H1 (cell line): ENCODE results near the gene COX5B. TPM values are rescaled to one million over a fixed set of nuclear protein-coding genes. Genes with fewer than 3 reads are reported as not detected.

Source experiments
- CTCF ChIA-PET: fragments of 300-600 bp; sonication (Branson Sonifier 250); formaldehyde crosslinking; loops from one replicate; lab custom pipeline; 2021; ENCODE audit not compliant: partially characterized antibody; lab: Charles Lee
- POLR2A ChIA-PET: fragments of 300-600 bp; sonication (Branson Sonifier 250); formaldehyde crosslinking; loops from one replicate; lab custom pipeline; 2021; ENCODE audit warnings: inconsistent platforms; ENCODE audit not compliant: partially characterized antibody; lab: Charles Lee
- DNase-seq, 2 experiments: peaks; one replicate each; pipeline versions ENCODE4 v3.0.0 to v3.0.0-alpha.2; 2010 to 2022; ENCODE audit warnings: low spot score in 2 of 2, low read depth in 1 of 2, mixed read lengths in 1 of 2
- FAIRE-seq: peaks from 2 replicates; lab custom pipeline; 2011; peaks lifted over from hg19 to GRCh38; lab: Jason Lieb, UNC
- H2AFZ ChIP-seq: 2 replicates; pipeline ENCODE4 v1.8.1; 2012; ENCODE audit warnings: low read length, inconsistent platforms
- H2AK5ac ChIP-seq: 2 replicates; pipeline ENCODE4 v1.6.1; 2013; ENCODE audit warnings: low read depth, low read length
- H2BK120ac ChIP-seq: replicated peaks from 2 replicates; pipeline ENCODE3; 2013; ENCODE audit warnings: low read depth, low read length, inconsistent platforms
- H2BK12ac ChIP-seq: 2 replicates; pipeline ENCODE4 v1.6.1; 2013; ENCODE audit warnings: low read depth, low read length
- H2BK15ac ChIP-seq: 2 replicates; pipeline ENCODE4 v1.6.1; 2013; ENCODE audit warnings: low read length
- H2BK20ac ChIP-seq: 2 replicates; pipeline ENCODE4 v1.6.1; 2013; ENCODE audit warnings: low read length
- H2BK5ac ChIP-seq: 2 replicates; pipeline ENCODE4 v1.6.1; 2013; ENCODE audit warnings: low read depth, low read length
- H3K14ac ChIP-seq: 2 replicates; pipeline ENCODE4 v1.6.1; 2013; ENCODE audit warnings: inconsistent platforms; ENCODE audit not compliant: insufficient read length
- H3K18ac ChIP-seq: 2 replicates; pipeline ENCODE4 v1.6.1; 2013; ENCODE audit warnings: low read length; ENCODE audit errors: extremely low read depth
- H3K23ac ChIP-seq: 2 replicates; pipeline ENCODE4 v1.6.1; 2013; ENCODE audit warnings: inconsistent platforms; ENCODE audit not compliant: insufficient read length
- H3K23me2 ChIP-seq: 2 replicates; pipeline ENCODE4 v1.6.1; 2013; ENCODE audit warnings: low read depth, low read length
- H3K27ac ChIP-seq: 2 replicates; pipeline ENCODE4 v1.6.1; 2011; ENCODE audit warnings: low read depth, low read length, inconsistent platforms
- H3K27me3 ChIP-seq, 4 experiments: replicated peaks in 1 of 4; 1 replicate in 1 of 4; 2 replicates in 3 of 4; pipeline versions ENCODE4 v1.6.1 to v1.8.1; 2011 to 2013; ENCODE audit warnings: low read length in 3 of 4, mild to moderate bottlenecking in 3 of 4, inconsistent platforms in 2 of 4, mixed read lengths in 2 of 4, moderate library complexity in 1 of 4; ENCODE audit not compliant: control insufficient read depth in 3 of 4, insufficient read depth in 3 of 4; ENCODE audit errors: extremely low read depth in 1 of 4
- H3K36me3 ChIP-seq, 4 experiments: 2 replicates each; pipeline versions ENCODE4 v1.6.1 to v1.8.1; 2011 to 2013; ENCODE audit warnings: mild to moderate bottlenecking in 4 of 4, low read length in 3 of 4, moderate library complexity in 2 of 4, control low read depth in 1 of 4, inconsistent platforms in 1 of 4; ENCODE audit not compliant: insufficient read depth in 4 of 4, control insufficient read depth in 2 of 4
- H3K4ac ChIP-seq: replicated peaks from 2 replicates; pipeline ENCODE3; 2013; ENCODE audit warnings: low read length, low read depth, mixed read lengths, inconsistent platforms; ENCODE audit not compliant: insufficient read length
- H3K4me1 ChIP-seq, 4 experiments: replicated peaks in 1 of 4; 1 replicate in 1 of 4; 2 replicates in 3 of 4; pipeline versions ENCODE4 v1.6.1 to v1.8.1; 2011 to 2013; ENCODE audit warnings: low read length in 3 of 4, inconsistent platforms in 2 of 4, mixed read lengths in 1 of 4; ENCODE audit not compliant: insufficient read depth in 4 of 4, control insufficient read depth in 3 of 4
- H3K4me2 ChIP-seq, 2 experiments: 2 replicates each; pipeline versions ENCODE4 v1.6.1 to v1.8.1; 2011 to 2013; ENCODE audit warnings: low read depth in 2 of 2, low read length in 2 of 2, control low read depth in 1 of 2, inconsistent platforms in 1 of 2, mild to moderate bottlenecking in 1 of 2; ENCODE audit not compliant: insufficient read depth in 1 of 2
- H3K4me3 ChIP-seq, 4 experiments: fragments of 200-600, 300-600 bp in 1 of 4; sonication (generic), shearing (Covaris generic), sonication (Bioruptor Twin) in 1 of 4; 2 replicates each; pipeline versions ENCODE4 v1.5.1 to v1.8.1; 2011 to 2016; ENCODE audit warnings: low read length in 4 of 4, low read depth in 3 of 4, control low read depth in 2 of 4, inconsistent platforms in 2 of 4, mild to moderate bottlenecking in 2 of 4, mixed read lengths in 1 of 4, moderate library complexity in 1 of 4; ENCODE audit not compliant: insufficient read depth in 2 of 4; ENCODE audit errors: extremely low read depth in 1 of 4
- H3K56ac ChIP-seq: replicated peaks from 2 replicates; pipeline ENCODE3; 2013; ENCODE audit warnings: low read depth, mild to moderate bottlenecking, mixed read lengths, low read length, inconsistent platforms; ENCODE audit not compliant: insufficient read length
- H3K79me1 ChIP-seq: 2 replicates; pipeline ENCODE4 v1.6.1; 2013; ENCODE audit warnings: low read depth, low read length, control low read depth
- H3K79me2 ChIP-seq, 2 experiments: 2 replicates each; pipeline versions ENCODE4 v1.6.1 to v1.8.1; 2012 to 2013; ENCODE audit warnings: low read length in 2 of 2, mild to moderate bottlenecking in 2 of 2, inconsistent platforms in 1 of 2; ENCODE audit not compliant: insufficient read depth in 2 of 2, control insufficient read depth in 1 of 2
- H3K9ac ChIP-seq, 4 experiments: replicated peaks in 1 of 4; 1 replicate in 1 of 4; 2 replicates in 3 of 4; pipeline versions ENCODE4 v1.6.1 to v1.8.1; 2011 to 2013; ENCODE audit warnings: low read depth in 3 of 4, low read length in 3 of 4, control low read depth in 2 of 4, mild to moderate bottlenecking in 2 of 4, moderate library complexity in 2 of 4, inconsistent platforms in 1 of 4; ENCODE audit errors: extremely low read depth in 1 of 4
- H3K9me3 ChIP-seq, 2 experiments: 2 replicates each; pipeline versions ENCODE4 v1.6.1 to v1.8.1; 2012 to 2013; ENCODE audit warnings: mild to moderate bottlenecking in 2 of 2, moderate library complexity in 2 of 2, control low read depth in 1 of 2, inconsistent platforms in 1 of 2, low read depth in 1 of 2, low read length in 1 of 2, mixed read lengths in 1 of 2; ENCODE audit not compliant: insufficient read depth in 2 of 2
- H4K20me1 ChIP-seq, 2 experiments: replicated peaks in 1 of 2; 2 replicates each; pipeline versions ENCODE3 to v1.8.1; 2011 to 2013; ENCODE audit warnings: inconsistent platforms in 2 of 2, low read length in 2 of 2, mild to moderate bottlenecking in 1 of 2; ENCODE audit not compliant: insufficient read depth in 2 of 2, control insufficient read depth in 1 of 2
- H4K5ac ChIP-seq: 2 replicates; pipeline ENCODE4 v1.6.1; 2013; ENCODE audit warnings: low read length, low read depth, mixed read lengths, inconsistent platforms; ENCODE audit not compliant: insufficient read length
- H4K8ac ChIP-seq: 2 replicates; pipeline ENCODE4 v1.8.0; 2013; ENCODE audit warnings: mild to moderate bottlenecking, moderate library complexity, low read length, inconsistent platforms; ENCODE audit not compliant: insufficient read depth; ENCODE audit errors: extremely low read depth
- H4K91ac ChIP-seq: replicated peaks from 2 replicates; pipeline ENCODE3; 2013; ENCODE audit warnings: low read length, mixed read lengths, inconsistent platforms; ENCODE audit not compliant: insufficient read length
- ASH2L ChIP-seq: fragments of 200-600, 300-600 bp; sonication (generic); IDR thresholded peaks from one replicate; pipeline ENCODE4 v1.7.1; 2017; ENCODE audit warnings: low read length
- BCL11A ChIP-seq, 2 experiments: IDR thresholded peaks; one replicate each; pipeline ENCODE4 v1.6.1; 2011; ENCODE audit warnings: low read depth in 2 of 2, low read length in 2 of 2, mild to moderate bottlenecking in 2 of 2
- CBX5 ChIP-seq: fragments of 300-800, 300-1000 bp; sonication (generic); IDR thresholded peaks from 2 replicates; pipeline ENCODE4 v1.7.1; 2016; ENCODE audit warnings: antibody characterized with exemption, low read length, low read depth
- CHD1 ChIP-seq: IDR thresholded peaks from 2 replicates; pipeline ENCODE4 v1.6.1; 2012; ENCODE audit warnings: low read depth, low read length, improper control_type of control experiment
- GTF2F1 ChIP-seq: IDR thresholded peaks from 2 replicates; pipeline ENCODE4 v1.6.1; 2012; ENCODE audit warnings: low read depth, low read length, improper control_type of control experiment, borderline replicate concordance
- KDM5A ChIP-seq: fragments of 200-600 bp; IDR thresholded peaks from 2 replicates; pipeline ENCODE4 v1.7.1; 2012; ENCODE audit warnings: mild to moderate bottlenecking, low read length, inconsistent platforms, mixed read lengths
- MAX ChIP-seq: IDR thresholded peaks from 2 replicates; pipeline ENCODE4 v1.6.1; 2012; ENCODE audit warnings: inconsistent platforms
- POLR2AphosphoS5 ChIP-seq: IDR thresholded peaks from 2 replicates; pipeline ENCODE4 v1.6.1; 2011; ENCODE audit warnings: low read depth, low read length
- RXRA ChIP-seq: IDR thresholded peaks from 2 replicates; pipeline ENCODE4 v1.6.1; 2011; ENCODE audit warnings: low read depth, mild to moderate bottlenecking, low read length, moderate library complexity; ENCODE audit not compliant: insufficient read depth
- SP1 ChIP-seq: IDR thresholded peaks from 2 replicates; pipeline ENCODE4 v1.6.1; 2011; ENCODE audit warnings: low read depth, low read length
- SP2 ChIP-seq: IDR thresholded peaks from 2 replicates; pipeline ENCODE4 v1.6.1; 2012; ENCODE audit warnings: mild to moderate bottlenecking, low read length, inconsistent platforms
- TAF7 ChIP-seq: optimal IDR thresholded peaks from 2 replicates; pipeline ENCODE3; 2011; ENCODE audit warnings: low read depth, mild to moderate bottlenecking, inconsistent platforms, low read length, moderate library complexity, borderline replicate concordance
- TCF12 ChIP-seq: IDR thresholded peaks from 2 replicates; pipeline ENCODE4 v1.6.1; 2011; ENCODE audit warnings: low read depth, mild to moderate bottlenecking, low read length
- WGBS, 2 experiments: shearing (Covaris generic) in 1 of 2; methylation state at CpG; one replicate each; pipeline versions ENCODE4 v1.1.6 to v1.1.7; 2013 to 2015; ENCODE audit warnings: low lambda C conversion rate in 2 of 2, mixed read lengths in 2 of 2, inconsistent platforms in 1 of 2, low coverage in 1 of 2, missing lambda C conversion rate in 1 of 2; ENCODE audit not compliant: insufficient replicate concordance in 2 of 2, insufficient coverage in 1 of 2, insufficient read length in 1 of 2; ENCODE audit errors: extremely low coverage in 1 of 2, missing lambda C conversion rate in 1 of 2; 5-methylcytosine and 5-hydroxymethylcytosine counted together
- polyA plus RNA-seq, 7 experiments: library from polyadenylated mRNA; depleted of rRNA in 3 of 7; stranded (reverse) in 5 of 7; unstranded in 2 of 7; fragments of >200 nt in 5 of 7; fragments of 200-250 nt in 2 of 7; gene quantifications; 1 replicate in 5 of 7; 2 replicates in 1 of 7; 4 replicates in 1 of 7; pipeline versions ENCODE4 v1.2.1 to v1.2.3, GENCODE V29; 2011 to 2013; ENCODE audit warnings: missing spikeins in 2 of 7, mixed read lengths in 2 of 7
- total RNA-seq: library from RNA; stranded (reverse); fragmentation: NEBNext Ultra II Directional; extraction: Animal tissue kit (Norgen Biotek cat#: 25700); gene quantifications from 2 replicates; pipeline ENCODE4 v1.2.1, GENCODE V29; 2021
- TF ChIP-seq, protein P1 (sequence below): IDR thresholded peaks from 2 replicates; pipeline ENCODE4 v1.6.1; 2011; ENCODE audit warnings: low read depth, mild to moderate bottlenecking, low read length; ENCODE audit not compliant: insufficient read depth

The COX5B gene
- total and polyA plus RNA-seq, 2 of the 8 experiments (the other 6 are each of a cell fraction or from before 2014, with no cell fraction given) = 233 to 468 TPM

- H3K9me3 ChIP-seq = 0 out of 4 replicates have a peak, but pooled peaks cover 0 to 2% of the 10 kb centered on the region in 2 experiments
- no peak overlapping the region for H2BK12ac ChIP-seq
- H3K27ac ChIP-seq = no peak overlapping the region
- no peak overlapping the region for H3K56ac ChIP-seq
- H3K36me3 ChIP-seq = peaks cover 3 to 24% (median 7%) of the 10 kb centered on the region in 4 experiments; a peak in 5 of 8 replicates
- H4K8ac ChIP-seq = no peak overlapping the region
- peaks cover 0 to 13% of the 10 kb centered on the region in 2 experiments for H4K20me1 ChIP-seq
- 86% methylated on average over 13 of the region's 13 CpGs; no CpG with 5 or more reads in 1 of the 2 experiments for WGBS, 2 experiments
- no peak overlapping the region for H2BK120ac ChIP-seq
- no peak overlapping the region for H2BK15ac ChIP-seq
- peaks cover 0 to 9% (median 7%) of the 10 kb centered on the region in 4 experiments; a peak in 3 of 7 replicates for H3K4me1 ChIP-seq
- no peak overlapping the region for H2AFZ ChIP-seq
- H3K18ac ChIP-seq = no peak overlapping the region
- H3K23me2 ChIP-seq = peaks cover 7% of the 10 kb centered on the region
- H4K5ac ChIP-seq = no peak overlapping the region
- DNase-seq = no peak
- H3K23ac ChIP-seq = no peak overlapping the region
- ChIA-PET CTCF (interaction anchor here (8.2 kb wide), 1 partner anchor 40 kb away, joined by 132 read pairs; no protein-coding TSS in a partner anchor), POLR2A (interaction anchor here (7.1 kb wide), 1 partner anchor 14 kb away, joined by 71 read pairs; the partner anchor contains the start of gene COX5B)
- no peak overlapping the region for H3K4me3 ChIP-seq
- no peaks in the 10 kb centered on the region for H3K27me3 ChIP-seq
- H3K14ac ChIP-seq = no peak overlapping the region
- no peak overlapping the region for H4K91ac ChIP-seq
- no peak overlapping the region for H2BK5ac ChIP-seq
- no peak overlapping the region for H3K9ac ChIP-seq
- no peak overlapping the region for H3K4ac ChIP-seq
- H3K79me2 ChIP-seq = peaks cover 0 to 25% of the 10 kb centered on the region in 2 experiments; a peak in 2 of 4 replicates
- no peak overlapping the region for H3K4me2 ChIP-seq
- H2BK20ac ChIP-seq = no peak overlapping the region
- FAIRE-seq = no peak
- H3K79me1 ChIP-seq = peaks cover 8% of the 10 kb centered on the region
- no peak overlapping the region for H2AK5ac ChIP-seq
- TF ChIP-seq MAX (no peak), KDM5A (no peak), SP1 (no peak), TAF7 (no peak), BCL11A (IDR thresholded peaks at IDR 0.05; ENCODE audit: low read depth in 2 of 2, low read length in 2 of 2) (no peak), CHD1 (no peak), TCF12 (no peak), POLR2AphosphoS5 (no peak), ASH2L (no peak), CBX5 (no peak), SP2 (no peak), GTF2F1 (no peak), RXRA (no peak)
- TF ChIP-seq, protein P1, sequence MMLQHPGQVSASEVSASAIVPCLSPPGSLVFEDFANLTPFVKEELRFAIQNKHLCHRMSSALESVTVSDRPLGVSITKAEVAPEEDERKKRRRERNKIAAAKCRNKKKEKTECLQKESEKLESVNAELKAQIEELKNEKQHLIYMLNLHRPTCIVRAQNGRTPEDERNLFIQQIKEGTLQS = no peak
Measured at GRCh38 chr2:97658691-97659157, 12.9 kb downstream of the COX5B start.
